K562 (cell line): Measurements from ENCODE around the gene ZNF148. TPM values are rescaled to one million over a fixed set of nuclear protein-coding genes. Genes with fewer than 3 reads are reported as not detected.

Experiments used
- ATAC-seq: fragments of 200-7000 bp; cut with Tn5 transposase; 3 replicates; pipeline ENCODE4 v1.9.1; 2020; ENCODE audit warnings: moderate library complexity
- BruUV-seq: library from RNA; stranded (reverse); fragments of 400-500 nt; replicated peaks from 2 replicates; lab custom pipeline; 2021; lab: Mats Ljungman, UMichigan
- CTCF ChIA-PET: fragments of 300-600 bp; formaldehyde crosslinking; extraction: SDS; loops from one replicate; lab custom pipeline; 2021; ENCODE audit warnings: low intra/inter-chr PET ratio; lab: Yijun Ruan, JAX
- POLR2A ChIA-PET: fragments of 300-600, 350-650 bp; sonication (Branson Sonifier 250); formaldehyde crosslinking; extraction: SDS; loops from one replicate; lab custom pipeline; 2021; ENCODE audit warnings: antibody characterized with exemption, inconsistent platforms; lab: Yijun Ruan, JAX
- DNase-seq, 4 experiments: peaks; one replicate each; pipeline versions ENCODE4 v3.0.0 to v3.0.0-alpha.2; 2011 to 2018; ENCODE audit warnings: low spot score in 3 of 4, mixed read lengths in 3 of 4; ENCODE audit errors: extremely low read depth in 1 of 4
- FAIRE-seq: peaks from 2 replicates; lab custom pipeline; 2011; peaks lifted over from hg19 to GRCh38; lab: Jason Lieb, UNC
- H2AFZ ChIP-seq: 2 replicates; pipeline ENCODE4 v1.6.0; 2011; ENCODE audit warnings: low read depth, low read length, control low read depth, inconsistent platforms
- H3K27ac ChIP-seq: fragments of 200-600 bp; 3 replicates; pipeline ENCODE4 v1.8.0; 2011; ENCODE audit warnings: low read depth, mild to moderate bottlenecking, control low read depth, inconsistent platforms, low read length, moderate library complexity, mixed read lengths; ENCODE audit errors: extremely low read depth
- H3K27me3 ChIP-seq, 2 experiments: fragments of 300-600 bp in 1 of 2; 2 replicates in 1 of 2; 3 replicates in 1 of 2; pipeline versions ENCODE4 v1.6.0 to v1.8.0; 2011; ENCODE audit warnings: inconsistent platforms in 2 of 2, low read length in 2 of 2, mild to moderate bottlenecking in 1 of 2, mixed read lengths in 1 of 2, moderate library complexity in 1 of 2; ENCODE audit not compliant: control insufficient read depth in 2 of 2, insufficient read depth in 2 of 2
- H3K36me3 ChIP-seq: fragments of 300-600 bp; 3 replicates; pipeline ENCODE4 v1.8.0; 2011; ENCODE audit warnings: mild to moderate bottlenecking, low read length, inconsistent platforms; ENCODE audit not compliant: control insufficient read depth, insufficient read depth
- H3K4me1 ChIP-seq, 2 experiments: fragments of 200-600 bp in 1 of 2; replicated peaks in 1 of 2; 2 replicates in 1 of 2; 3 replicates in 1 of 2; pipeline versions ENCODE4 v1.5.1 to v1.8.0; 2011; ENCODE audit warnings: inconsistent platforms in 2 of 2, low read length in 2 of 2, mild to moderate bottlenecking in 1 of 2, mixed read lengths in 1 of 2, moderate library complexity in 1 of 2; ENCODE audit not compliant: control insufficient read depth in 2 of 2, insufficient read depth in 2 of 2
- H3K4me2 ChIP-seq: 2 replicates; pipeline ENCODE4 v1.6.1; 2011; ENCODE audit warnings: low read length, control low read depth, inconsistent platforms, mixed read lengths; ENCODE audit not compliant: insufficient read depth
- H3K4me3 ChIP-seq: fragments of 200-600 bp; sonication (generic), shearing (Covaris generic); 2 replicates; pipeline ENCODE4 v1.5.1; 2016; ENCODE audit warnings: control low read depth, inconsistent platforms
- H3K79me2 ChIP-seq: fragments of 200-600 bp; 3 replicates; pipeline ENCODE4 v1.8.0; 2011; ENCODE audit warnings: low read length, inconsistent platforms; ENCODE audit not compliant: control insufficient read depth, insufficient read depth
- H3K9ac ChIP-seq, 2 experiments: 2 replicates each; pipeline versions ENCODE4 v1.6.0 to v1.6.1; 2011; ENCODE audit warnings: low read depth in 2 of 2, low read length in 2 of 2, control low read depth in 1 of 2, inconsistent platforms in 1 of 2, mild to moderate bottlenecking in 1 of 2, mixed read lengths in 1 of 2; ENCODE audit not compliant: insufficient read depth in 1 of 2
- H3K9me1 ChIP-seq: one replicate; pipeline ENCODE4 v1.6.0; 2011; ENCODE audit warnings: inconsistent platforms, mild to moderate bottlenecking, low read length, moderate library complexity; ENCODE audit not compliant: control insufficient read depth, insufficient read depth
- H3K9me3 ChIP-seq: replicated peaks from 2 replicates; pipeline ENCODE4 v1.5.1; 2011; ENCODE audit warnings: low read depth, low read length, inconsistent platforms; ENCODE audit not compliant: control insufficient read depth, insufficient read depth
- H4K20me1 ChIP-seq: replicated peaks from 2 replicates; pipeline ENCODE4 v1.6.1; 2011; ENCODE audit warnings: low read length, inconsistent platforms, mixed read lengths; ENCODE audit not compliant: control insufficient read depth, insufficient read depth
- BRD4 ChIP-seq: fragments of 200-600 bp; sonication (generic); IDR thresholded peaks from 2 replicates; pipeline ENCODE4 v1.6.1; 2017; ENCODE audit warnings: inconsistent platforms
- STAT6 ChIP-seq: sonication (generic); formaldehyde crosslinking; IDR thresholded peaks from 2 replicates; pipeline ENCODE4 v1.8.1; 2023; ENCODE audit warnings: mild to moderate bottlenecking, missing genetic modification reagents
- XRCC4 ChIP-seq: IDR thresholded peaks from one replicate; pipeline ENCODE4 v1.6.1; 2011; ENCODE audit not compliant: insufficient read depth, insufficient read length; ENCODE audit errors: extremely low read depth
- ZBTB33 ChIP-seq: sonication (generic); formaldehyde crosslinking; IDR thresholded peaks from 2 replicates; pipeline ENCODE4 v1.8.1; 2023; ENCODE audit warnings: mild to moderate bottlenecking, missing genetic modification reagents
- ZEB2 ChIP-seq: fragments of 450-650 bp; IDR thresholded peaks from 2 replicates; pipeline ENCODE4 v1.6.1; 2016
- ZNF280B ChIP-seq: fragments of 250-450 bp; sonication (Bioruptor Pico); IDR thresholded peaks from 2 replicates; pipeline ENCODE4 v1.5.1; 2021; ENCODE audit warnings: mild to moderate bottlenecking
- ZNF318 ChIP-seq, 2 experiments: fragments of 450-650 bp; IDR thresholded peaks; 2 replicates each; pipeline ENCODE4 v1.6.1; 2016; ENCODE audit warnings: mild to moderate bottlenecking in 2 of 2, borderline replicate concordance in 1 of 2, low read depth in 1 of 2, moderate library complexity in 1 of 2
- WGBS: fragments of 100-300 bp; shearing (Covaris generic); methylation state at CpG from one replicate; pipeline ENCODE4 v1.1.6; 2016; ENCODE audit warnings: low coverage, mixed read lengths; ENCODE audit not compliant: insufficient coverage; ENCODE audit errors: missing lambda C conversion rate; 5-methylcytosine and 5-hydroxymethylcytosine counted together
- in situ Hi-C: fragments of 300-500 bp; cut with MboI; formaldehyde crosslinking; loops from 4 replicates; pipeline ENCODE4 v1.15.0; 2018; ENCODE audit warnings: inconsistent platforms, mixed read lengths
- intact Hi-C: fragments of 100-400 bp; cut with micrococcal nuclease; formaldehyde crosslinking; loops from 2 replicates; pipeline ENCODE4 v1.14.2; 2022
- polyA plus RNA-seq, 8 experiments: library from polyadenylated mRNA; depleted of rRNA in 4 of 8; stranded (reverse) in 5 of 8; unstranded in 3 of 8; fragments of >200 nt; fragmentation: Nextera tagmentation in 2 of 8; fragmentation: Illumina TruSeq in 1 of 8; extraction: Ambion mirVana in 2 of 8; extraction: Trizol in 1 of 8; gene quantifications; 2 replicates each; pipeline versions ENCODE4 v1.2.1 to v1.2.3, GENCODE V29; 2011 to 2014; ENCODE audit warnings: inconsistent platforms in 1 of 8, missing spikeins in 1 of 8
- total RNA-seq, 7 experiments: library from RNA; depleted of rRNA in 6 of 7; stranded (reverse); fragments of >200 nt in 6 of 7; fragmentation: Illumina TruSeq in 2 of 7; extraction: Trizol in 2 of 7; gene quantifications; 2 replicates each; pipeline versions ENCODE4 v1.2.1 to v1.2.3, GENCODE V29; 2011 to 2021; ENCODE audit warnings: low replicate concordance in 1 of 7

The ZNF148 gene
- total and polyA plus RNA-seq, 9 of the 15 experiments (the other 6 are each of a cell fraction or from before 2014, with no cell fraction given): 2.7 to 15.1 (median 8.3) TPM

- no peaks in the 10 kb centered on the region for H3K9me1 ChIP-seq
- H3K79me2 ChIP-seq: peaks cover under 1% of the 10 kb centered on the region; the same call in 1 of the 3 replicates
- no peaks in the 10 kb centered on the region for H4K20me1 ChIP-seq
- ChIA-PET CTCF (no interaction called here), POLR2A (no interaction called here)
- in situ Hi-C loops (no loop called here), intact Hi-C loops (loop anchor here (10.0 kb wide), 1 partner anchor 53 kb away; no protein-coding TSS in a partner anchor)
- 48% methylated on average over 2 of the region's 2 CpGs for WGBS
- no peak for FAIRE-seq
- H2AFZ ChIP-seq: no peak overlapping the region
- H3K36me3 ChIP-seq: no peaks in the 10 kb centered on the region
- no peak overlapping the region for H3K4me3 ChIP-seq
- no peaks in the 10 kb centered on the region for H3K9me3 ChIP-seq
- peaks cover 2 to 3% of the 10 kb centered on the region in 2 experiments; a peak in 3 of 5 replicates for H3K4me1 ChIP-seq
- H3K4me2 ChIP-seq: no peak overlapping the region
- DNase-seq: no peak
- no peaks in the 10 kb centered on the region for H3K27me3 ChIP-seq
- no TSS peak for BruUV-seq
- no peak overlapping the region for H3K9ac ChIP-seq
- no peak for ATAC-seq
- no peak overlapping the region for H3K27ac ChIP-seq
- TF ChIP-seq XRCC4 (no peak), ZNF318 (IDR thresholded peaks at IDR 0.05; ENCODE audit: borderline replicate concordance in 1 of 2, low read depth in 1 of 2) (no peak), ZNF280B (CRISPR knock-in tag) (no peak), BRD4 (no peak), ZBTB33 (CRISPR knock-in tag) (no peak), STAT6 (CRISPR knock-in tag) (no peak), ZEB2 (no peak)
Measured at GRCh38 chr3:125381314-125381713, 6.2 kb upstream of the ZNF148 start.
